Renal cortex interstitium (tissue), 11 donors: ENCODE data around the gene UBTD1. TPM values are rescaled to one million over a fixed set of nuclear protein-coding genes. Genes with fewer than 3 reads are reported as not detected.
"Not testable (repeated sequence)": the region's sequence is repeated elsewhere in the genome, so short reads cannot be mapped to it uniquely, and the experiment has no call there.

Experiments used
- DNase-seq, 11 donors: peaks; one replicate each; pipeline ENCODE4 v3.0.0-alpha.2; 2013; ENCODE audit warnings: low read depth in 9 of 11, low spot score in 4 of 11; ENCODE audit errors: extremely low read depth in 1 of 11
- polyA plus RNA-seq, 3 donors: library from polyadenylated mRNA; unstranded; fragments of 120-200 nt; gene quantifications; one replicate each; pipeline ENCODE4 v1.2.1, GENCODE V29; 2013; ENCODE audit not compliant: insufficient read length in 3 of 3

The UBTD1 gene
- polyA plus RNA-seq, 3 donors: 6.8 to 11.7 (median 9.8) TPM

GRCh38 chr10:97547271-97547600, 48.5 kb downstream of the UBTD1 start:
- no peak for DNase-seq

GRCh38 chr10:97547962-97548361, 49.2 kb downstream of the UBTD1 start:
- DNase-seq: no peak

- DNase-seq: no peak
These were observed 50.2 kb downstream of the UBTD1 start for GRCh38 chr10:97548828-97549455.

GRCh38 chr10:97549587-97550322, 51.0 kb downstream of the UBTD1 start:
- DNase-seq: no peak

GRCh38 chr10:97550336-97551149, 51.8 kb downstream of the UBTD1 start:
- no peak for DNase-seq

- DNase-seq: no peak
These were observed 52.5 kb downstream of the UBTD1 start for GRCh38 chr10:97551271-97551670.

GRCh38 chr10:97553575-97554031, 54.9 kb downstream of the UBTD1 start:
- DNase-seq: peak in 1 of 11 donors; percentile 50

GRCh38 chr10:97554336-97554735, 55.6 kb downstream of the UBTD1 start:
- DNase-seq: not testable (repeated sequence)

- DNase-seq: not testable (repeated sequence)
These were observed 56.8 kb downstream of the UBTD1 start for GRCh38 chr10:97555541-97555940.

- not testable (repeated sequence) for DNase-seq
These were observed 62.1 kb downstream of the UBTD1 start for GRCh38 chr10:97560731-97561381.

- not testable (repeated sequence) for DNase-seq
These were observed 62.8 kb downstream of the UBTD1 start for GRCh38 chr10:97561386-97562077.

- not testable (repeated sequence) for DNase-seq
These were observed 63.6 kb downstream of the UBTD1 start for GRCh38 chr10:97562329-97562728.

- DNase-seq: no peak
These were observed 64.6 kb downstream of the UBTD1 start for GRCh38 chr10:97563337-97563736.

- DNase-seq: no peak
These were observed 66.1 kb downstream of the UBTD1 start for GRCh38 chr10:97564776-97565175.

- no peak for DNase-seq
These were observed 67.7 kb downstream of the UBTD1 start for GRCh38 chr10:97566336-97566996.

GRCh38 chr10:97567891-97568290, 69.2 kb downstream of the UBTD1 start:
- no peak for DNase-seq

GRCh38 chr10:97570146-97570788, 71.5 kb downstream of the UBTD1 start:
- DNase-seq: no peak
